Uterus (tissue), 4 donors: ENCODE measurements around the gene ITFG1. TPM values are rescaled to one million over a fixed set of nuclear protein-coding genes. Genes with fewer than 3 reads are reported as not detected.
"Not testable (repeated sequence)": the region's sequence is repeated elsewhere in the genome, so short reads cannot be mapped to it uniquely, and the experiment has no call there.

Experiments
- DNase-seq, 2 donors: peaks; one replicate each; pipeline ENCODE4 v3.0.0-alpha.2; 2019 to 2020
- H3K27ac ChIP-seq, 2 donors: fragments of 200-600 bp; sonication (generic); 1 replicate in 1 of 2; 2 replicates in 1 of 2; pipeline ENCODE4 v1.5.1; 2016 to 2018
- H3K27me3 ChIP-seq, 2 donors: fragments of 200-600 bp; sonication (generic); one replicate each; pipeline ENCODE4 v1.5.1; 2018 to 2019; ENCODE audit warnings: control low read depth in 1 of 2
- H3K36me3 ChIP-seq, 2 donors: fragments of 200-600 bp; sonication (generic); one replicate each; pipeline ENCODE4 v1.5.1; 2019; ENCODE audit warnings: control low read depth in 1 of 2
- H3K4me1 ChIP-seq, 2 donors: fragments of 200-600 bp; sonication (generic); one replicate each; pipeline ENCODE4 v1.5.1; 2018 to 2019; ENCODE audit warnings: control low read depth in 1 of 2
- H3K4me3 ChIP-seq, 2 donors: fragments of 200-600 bp; sonication (generic); 1 replicate in 1 of 2; 2 replicates in 1 of 2; pipeline ENCODE4 v1.5.1; 2018 to 2019; ENCODE audit warnings: mild to moderate bottlenecking in 1 of 2
- H3K9me3 ChIP-seq, 2 donors: fragments of 200-600 bp; sonication (generic); one replicate each; pipeline ENCODE4 v1.5.1; 2019; ENCODE audit warnings: control low read depth in 1 of 2
- POLR2A ChIP-seq, 2 donors: fragments of 450-650 bp; IDR thresholded peaks; one replicate each; pipeline ENCODE4 v1.6.1; 2016; ENCODE audit warnings: antibody characterized with exemption in 2 of 2, mild to moderate bottlenecking in 1 of 2, moderate library complexity in 1 of 2
- intact Hi-C: fragments of 100-400 bp; cut with DNase I; formaldehyde crosslinking; loops from one replicate; pipeline ENCODE4 v1.15.1; 2023; ENCODE audit warnings: low total_unique reads
- total RNA-seq, 4 donors: library from RNA; depleted of rRNA in 3 of 4; stranded (reverse); fragments of >200 nt in 3 of 4; gene quantifications; one replicate each; pipeline versions ENCODE4 v1.1.0 to v1.2.4, GENCODE V29; 2014 to 2023
- TF ChIP-seq, protein P1 (sequence below), 4 experiments: fragments of 200-600 bp in 2 of 4; fragments of 450-650 bp in 2 of 4; sonication (generic) in 2 of 4; IDR thresholded peaks; one replicate each; pipeline ENCODE4 v1.5.1; 2016 to 2019; ENCODE audit warnings: antibody characterized with exemption in 4 of 4, mild to moderate bottlenecking in 2 of 4, moderate library complexity in 1 of 4
- donor health status: DM: yes; HTN: yes; CAD: no.

ITFG1 gene
- total RNA-seq, 4 donors from 2014 or later, result 47.5 to 97.5 (median 67.2) TPM

GRCh38 chr16:47473792-47474191 lies 12.9 kb upstream of the ITFG1 start:
- no peak overlapping the region for H3K27ac ChIP-seq
- H3K4me3 ChIP-seq, result no peak overlapping the region
- intact Hi-C loops, result no loop called here
- H3K9me3 ChIP-seq, result no peaks in the 10 kb centered on the region
- H3K4me1 ChIP-seq, result no peaks in the 10 kb centered on the region
- no peak for DNase-seq
- no peak for TF ChIP-seq POLR2A (IDR thresholded peaks at IDR 0.05)
- TF ChIP-seq, protein P1, sequence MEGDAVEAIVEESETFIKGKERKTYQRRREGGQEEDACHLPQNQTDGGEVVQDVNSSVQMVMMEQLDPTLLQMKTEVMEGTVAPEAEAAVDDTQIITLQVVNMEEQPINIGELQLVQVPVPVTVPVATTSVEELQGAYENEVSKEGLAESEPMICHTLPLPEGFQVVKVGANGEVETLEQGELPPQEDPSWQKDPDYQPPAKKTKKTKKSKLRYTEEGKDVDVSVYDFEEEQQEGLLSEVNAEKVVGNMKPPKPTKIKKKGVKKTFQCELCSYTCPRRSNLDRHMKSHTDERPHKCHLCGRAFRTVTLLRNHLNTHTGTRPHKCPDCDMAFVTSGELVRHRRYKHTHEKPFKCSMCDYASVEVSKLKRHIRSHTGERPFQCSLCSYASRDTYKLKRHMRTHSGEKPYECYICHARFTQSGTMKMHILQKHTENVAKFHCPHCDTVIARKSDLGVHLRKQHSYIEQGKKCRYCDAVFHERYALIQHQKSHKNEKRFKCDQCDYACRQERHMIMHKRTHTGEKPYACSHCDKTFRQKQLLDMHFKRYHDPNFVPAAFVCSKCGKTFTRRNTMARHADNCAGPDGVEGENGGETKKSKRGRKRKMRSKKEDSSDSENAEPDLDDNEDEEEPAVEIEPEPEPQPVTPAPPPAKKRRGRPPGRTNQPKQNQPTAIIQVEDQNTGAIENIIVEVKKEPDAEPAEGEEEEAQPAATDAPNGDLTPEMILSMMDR (IDR thresholded peaks at IDR 0.05), result no peak
- H3K36me3 ChIP-seq, result no peaks in the 10 kb centered on the region
- H3K27me3 ChIP-seq, result no peaks in the 10 kb centered on the region

DNA sequence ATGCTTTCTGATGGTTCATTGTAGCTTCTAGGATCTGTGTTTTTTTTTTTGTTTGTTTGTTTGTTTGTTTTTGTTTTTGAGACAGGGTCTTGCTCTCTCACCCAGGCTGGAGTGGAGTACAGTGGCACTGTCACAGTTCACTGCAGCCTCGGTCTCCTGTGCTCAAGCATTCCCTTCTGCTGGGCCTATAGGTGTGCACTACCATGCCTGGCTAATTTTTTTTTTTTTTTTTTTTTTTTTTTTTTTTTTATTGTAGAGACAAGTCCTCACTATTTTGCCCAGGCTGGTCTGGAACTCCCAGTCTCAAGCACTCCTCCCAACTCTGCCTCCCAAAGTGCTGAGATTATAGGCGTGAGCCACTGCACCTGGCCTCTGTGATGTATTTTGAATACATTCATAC lies 12.1 kb upstream of the ITFG1 start:
- DNase-seq, intact Hi-C loops, H3K27me3 ChIP-seq, H3K36me3 ChIP-seq, H3K4me3 ChIP-seq, H3K4me1 ChIP-seq, H3K9me3 ChIP-seq, H3K27ac ChIP-seq: not testable (repeated sequence)

GRCh38 chr16:47470810-47471209 lies 9.9 kb upstream of the ITFG1 start:
- TF ChIP-seq POLR2A (IDR thresholded peaks at IDR 0.05), result no peak
- TF ChIP-seq, protein P1 (IDR thresholded peaks at IDR 0.05), result no peak
- no peak for DNase-seq
- no peaks in the 10 kb centered on the region for H3K36me3 ChIP-seq
- intact Hi-C loops, result no loop called here
- no peaks in the 10 kb centered on the region for H3K4me1 ChIP-seq
- H3K4me3 ChIP-seq, result no peak overlapping the region
- H3K9me3 ChIP-seq, result no peaks in the 10 kb centered on the region
- no peaks in the 10 kb centered on the region for H3K27me3 ChIP-seq
- H3K27ac ChIP-seq, result no peak overlapping the region

- no peaks in the 10 kb centered on the region for H3K9me3 ChIP-seq
- no peak for TF ChIP-seq POLR2A (IDR thresholded peaks at IDR 0.05)
- TF ChIP-seq, protein P1 (IDR thresholded peaks at IDR 0.05), result no peak
- intact Hi-C loops, result no loop called here
Measured at GRCh38 chr16:47470211-47470610, 9.3 kb upstream of the ITFG1 start.

DNA sequence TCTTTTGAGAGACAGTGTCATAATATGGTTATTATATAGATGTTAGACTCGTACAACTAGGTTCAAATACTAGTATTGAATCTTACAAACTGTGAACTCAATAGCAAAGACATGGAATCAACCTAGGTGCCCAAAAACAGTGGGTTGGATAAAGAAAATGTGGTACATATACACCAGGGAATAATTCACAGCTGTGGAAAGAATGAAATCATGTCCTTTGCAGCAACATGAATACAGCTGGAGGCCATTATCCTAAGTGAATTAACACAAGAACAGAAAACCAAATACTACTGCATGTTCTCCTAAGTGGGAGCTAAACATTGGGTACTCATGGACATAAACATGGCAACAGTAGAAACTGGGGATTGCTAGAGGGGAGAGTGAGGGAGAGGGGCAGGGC lies 8.4 kb upstream of the ITFG1 start:
- intact Hi-C loops, result no loop called here
- H3K4me3 ChIP-seq, result no peak overlapping the region
- H3K27ac ChIP-seq, result no peak overlapping the region
- no peaks in the 10 kb centered on the region for H3K27me3 ChIP-seq
- no peak for DNase-seq
- H3K4me1 ChIP-seq, result peaks cover 0 to 5% of the 10 kb centered on the region in 2 donors
- H3K36me3 ChIP-seq, result no peaks in the 10 kb centered on the region
- H3K9me3 ChIP-seq, result no peaks in the 10 kb centered on the region
- TF ChIP-seq, protein P1 (IDR thresholded peaks at IDR 0.05), result no peak
- TF ChIP-seq POLR2A (IDR thresholded peaks at IDR 0.05), result no peak

More at GRCh38 chr16:47470211-47470610, 9.3 kb upstream of the ITFG1 start:
- DNase-seq, result no peak
- Histone ChIP-seq H3K36me3 (no peaks in the 10 kb centered on the region), H3K27ac (no peak overlapping the region), H3K27me3 (no peaks in the 10 kb centered on the region), H3K4me1 (no peaks in the 10 kb centered on the region), H3K4me3 (no peak overlapping the region)

- DNase-seq, H3K4me3 ChIP-seq, H3K27me3 ChIP-seq, H3K4me1 ChIP-seq, H3K36me3 ChIP-seq, H3K9me3 ChIP-seq, intact Hi-C loops, H3K27ac ChIP-seq: not testable (repeated sequence)
Measured at GRCh38 chr16:47468070-47468689, 7.3 kb upstream of the ITFG1 start.
